LNCAP (cell line): ENCODE measurements around the gene YAP1.

Source experiments
- CTCF ChIP-seq: fragments of 450-650 bp; IDR thresholded peaks from 2 replicates; pipeline ENCODE4 v1.5.1; 2017; ENCODE audit warnings: mild to moderate bottlenecking

The YAP1 gene

GRCh38 chr11:102139081-102139498 is 28.8 kb downstream of the YAP1 start:
- no peak for TF ChIP-seq CTCF

GRCh38 chr11:102142333-102142732 is 32.1 kb downstream of the YAP1 start:
- no peak for TF ChIP-seq CTCF

GRCh38 chr11:102143867-102144266 is 33.6 kb downstream of the YAP1 start:
- no peak for TF ChIP-seq CTCF

GRCh38 chr11:102144357-102145355 is 34.4 kb downstream of the YAP1 start:
- no peak for TF ChIP-seq CTCF

- TF ChIP-seq CTCF = no peak
Observed at GRCh38 chr11:102147015-102147414, 36.8 kb downstream of the YAP1 start.

GRCh38 chr11:102147632-102148031 is 37.4 kb downstream of the YAP1 start:
- no peak for TF ChIP-seq CTCF

GRCh38 chr11:102148059-102148458 is 37.8 kb downstream of the YAP1 start:
- TF ChIP-seq CTCF = no peak
